GM19043 (cell line): Measurements from ENCODE around the gene FN1.

Source experiments
- ATAC-seq: cut with Tn5 transposase; IDR thresholded peaks from one replicate; pipeline ENCODE4 v1.9.1; 2021; ENCODE audit warnings: low read depth; ENCODE audit not compliant: unreplicated experiment

Gene FN1

DNA sequence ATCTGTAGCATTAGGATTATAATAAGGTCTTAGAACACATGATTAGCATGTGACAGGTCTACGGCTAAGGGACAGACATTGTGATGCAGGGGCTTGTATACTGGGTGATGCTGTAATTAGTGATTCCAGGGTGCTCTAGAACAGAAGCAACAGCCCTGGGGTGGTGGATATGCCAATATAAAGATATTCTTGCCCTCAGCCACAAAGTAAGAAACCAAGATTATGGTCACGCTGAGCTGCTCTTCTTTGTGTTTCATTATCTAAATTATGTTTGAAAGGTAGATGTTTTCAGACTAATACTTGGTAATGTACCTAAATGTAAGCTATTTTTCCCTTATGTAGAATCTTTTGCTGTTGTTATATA is 45.3 kb downstream of the FN1 start:
- no peak for ATAC-seq

DNA sequence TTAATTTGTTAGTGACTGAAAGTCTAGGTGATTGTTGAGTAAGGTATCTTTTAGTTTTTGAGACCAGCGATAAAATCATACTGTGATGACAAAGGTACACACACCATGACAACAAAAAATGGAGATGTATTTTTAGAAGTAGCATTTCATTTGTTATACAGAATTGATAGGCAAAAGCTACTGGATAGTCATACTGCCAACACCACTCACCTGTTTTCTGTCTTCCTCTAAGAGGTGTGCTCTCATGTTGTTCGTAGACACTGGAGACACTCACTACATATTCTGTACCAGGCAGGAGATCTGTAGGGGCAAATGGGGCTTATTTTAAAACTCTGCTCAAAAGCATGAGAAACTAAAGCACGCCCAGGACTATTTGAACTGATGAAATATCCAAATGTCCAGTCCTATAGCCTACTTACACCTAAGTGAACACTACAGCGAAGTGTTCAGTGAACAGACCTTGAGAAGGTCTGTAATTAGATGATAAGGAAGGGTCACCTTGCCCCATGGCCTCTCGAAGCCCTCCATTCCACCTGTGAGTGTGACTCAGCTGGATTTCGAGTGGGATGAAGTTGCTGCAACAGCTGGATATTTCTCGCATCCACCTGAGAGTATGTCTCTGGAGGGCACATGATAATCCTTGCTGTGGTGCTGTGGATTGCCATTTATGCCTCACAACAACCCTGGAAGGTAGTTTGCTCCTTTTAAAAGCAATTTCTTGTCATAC is 47.7 kb downstream of the FN1 start:
- ATAC-seq: no peak

DNA sequence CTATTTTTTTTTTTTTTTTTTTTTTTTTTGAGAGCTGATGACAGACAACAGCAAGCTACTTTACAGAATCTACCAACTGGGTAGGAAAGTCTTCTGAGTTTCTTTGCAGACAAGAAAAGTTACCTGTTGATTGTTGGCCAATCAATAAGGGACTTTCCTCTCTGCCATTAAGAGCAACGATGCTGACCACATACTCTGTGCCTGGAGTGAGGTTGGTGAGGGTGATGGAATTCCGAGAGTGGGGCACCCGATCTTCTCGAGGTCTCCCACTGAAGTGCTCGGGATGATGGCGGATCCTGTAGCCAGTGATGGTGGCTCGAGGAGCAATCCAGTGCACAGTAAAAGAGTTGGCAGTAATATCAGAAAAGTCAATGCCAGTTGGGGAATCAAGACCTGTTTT is 49.3 kb downstream of the FN1 start:
- no peak for ATAC-seq

DNA sequence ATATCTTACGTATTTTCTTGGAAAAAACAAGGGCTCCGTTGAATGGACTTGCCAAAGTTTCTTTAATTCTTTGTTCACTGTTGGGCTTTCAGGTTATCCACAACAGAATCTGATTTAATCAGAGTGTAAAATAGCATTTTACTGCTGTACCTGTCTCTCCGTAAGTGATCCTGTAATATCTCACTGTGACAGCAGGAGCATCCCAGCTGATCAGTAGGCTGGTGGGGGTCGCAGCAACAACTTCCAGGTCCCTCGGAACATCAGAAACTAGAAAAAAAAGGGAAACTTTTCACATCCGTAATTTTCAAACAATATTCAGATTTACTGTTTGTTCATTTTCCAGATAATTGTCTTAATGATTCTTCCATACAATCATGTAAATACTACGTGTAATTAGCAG is 51.2 kb downstream of the FN1 start:
- ATAC-seq: no peak

DNA sequence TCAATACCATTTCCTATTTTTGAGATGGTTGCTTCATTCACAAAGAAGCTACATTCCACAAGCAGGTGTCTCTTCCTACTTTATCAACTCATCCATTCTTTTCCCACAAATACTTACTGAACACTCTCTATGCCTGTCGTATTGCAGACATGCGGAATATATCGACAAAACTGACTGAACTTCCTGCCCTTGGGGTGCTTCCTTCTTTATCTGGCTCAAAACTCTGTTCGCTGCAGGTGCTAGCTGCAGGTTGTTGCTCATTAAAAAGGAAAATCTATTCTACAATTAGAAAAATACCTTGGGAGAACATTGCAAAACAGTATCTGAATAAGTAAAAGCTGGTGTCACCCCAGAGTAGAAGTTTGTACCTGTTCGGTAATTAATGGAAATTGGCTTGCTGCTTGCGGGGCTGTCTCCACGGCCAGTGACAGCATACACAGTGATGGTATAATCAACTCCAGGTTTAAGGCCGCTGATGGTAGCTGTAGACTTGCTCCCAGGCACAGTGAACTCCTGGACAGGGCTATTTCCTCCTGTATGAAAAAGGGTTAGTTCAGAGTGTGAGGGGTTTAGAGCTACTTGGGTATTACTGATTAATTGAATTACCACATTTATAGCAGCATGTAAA is 52.1 kb downstream of the FN1 start:
- no peak for ATAC-seq

DNA sequence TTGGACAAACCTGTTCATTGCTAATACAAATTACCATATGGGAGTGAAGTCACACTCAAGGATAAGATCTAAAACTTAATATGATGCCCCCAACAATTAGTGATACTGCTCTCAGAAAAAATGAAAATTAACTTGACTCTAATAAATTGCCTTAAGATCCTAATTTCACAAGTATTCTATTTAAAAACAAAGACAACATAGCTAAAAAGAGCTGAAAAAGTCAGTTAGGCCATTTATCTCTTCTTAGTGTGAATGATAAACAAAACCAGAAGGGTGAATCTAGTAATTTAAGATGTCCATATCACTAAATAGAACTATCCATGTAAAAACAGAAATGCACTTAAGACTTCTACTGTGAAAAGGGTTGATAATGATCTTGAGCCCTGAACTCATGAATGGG is 53.4 kb downstream of the FN1 start:
- no peak for ATAC-seq

DNA sequence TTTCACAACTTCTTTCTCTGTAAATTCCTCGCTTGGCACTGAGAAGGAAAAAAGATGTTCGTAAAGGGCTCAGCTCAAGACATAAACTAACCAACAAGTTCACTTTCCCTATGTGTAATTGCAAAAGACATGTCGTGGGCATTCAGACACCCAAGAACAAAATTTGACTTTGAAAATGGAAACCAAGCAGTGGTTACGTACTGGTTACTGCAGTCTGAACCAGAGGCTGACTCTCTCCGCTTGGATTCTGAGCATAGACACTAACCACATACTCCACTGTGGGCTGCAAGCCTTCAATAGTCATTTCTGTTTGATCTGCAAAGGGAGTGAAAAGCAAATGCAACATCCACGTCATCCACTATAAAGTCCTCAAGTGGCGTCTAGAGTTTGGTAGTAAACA is 53.9 kb downstream of the FN1 start:
- ATAC-seq: no peak

DNA sequence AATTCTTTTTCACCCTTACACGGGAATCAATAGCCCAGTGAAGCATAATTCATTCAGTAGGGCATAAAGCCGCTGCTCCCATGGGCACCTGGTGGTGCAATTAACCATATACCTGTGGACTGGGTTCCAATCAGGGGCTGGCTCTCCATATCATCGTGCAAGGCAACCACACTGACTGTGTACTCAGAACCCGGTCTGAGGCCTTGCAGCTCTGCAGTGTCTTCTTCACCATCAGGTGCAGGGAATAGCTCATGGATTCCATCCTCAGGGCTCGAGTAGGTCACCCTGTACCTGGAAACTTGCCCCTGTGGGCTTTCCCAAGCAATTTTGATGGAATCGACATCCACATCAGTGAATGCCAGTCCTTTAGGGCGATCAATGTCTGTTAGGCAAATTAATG is 55.2 kb downstream of the FN1 start:
- ATAC-seq: no peak

DNA sequence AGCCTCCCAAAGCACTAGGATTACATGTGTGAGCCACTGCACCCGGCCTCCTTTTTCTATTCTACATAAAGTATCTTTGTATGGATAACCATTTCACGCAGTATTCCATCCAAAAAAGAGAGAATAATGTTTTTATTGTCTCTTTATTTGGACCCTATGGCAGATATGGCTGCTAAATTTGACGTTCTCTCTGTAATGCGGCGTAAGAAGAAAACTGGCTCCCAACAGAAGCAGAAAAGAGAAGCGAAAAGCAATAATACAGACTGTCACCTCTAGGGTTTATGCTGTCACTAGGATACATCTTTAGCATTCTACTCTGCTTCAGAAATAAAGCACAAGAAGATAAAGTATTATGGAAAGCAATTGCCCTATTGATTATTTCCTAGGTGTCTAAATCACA is 55.9 kb downstream of the FN1 start:
- no peak for ATAC-seq

DNA sequence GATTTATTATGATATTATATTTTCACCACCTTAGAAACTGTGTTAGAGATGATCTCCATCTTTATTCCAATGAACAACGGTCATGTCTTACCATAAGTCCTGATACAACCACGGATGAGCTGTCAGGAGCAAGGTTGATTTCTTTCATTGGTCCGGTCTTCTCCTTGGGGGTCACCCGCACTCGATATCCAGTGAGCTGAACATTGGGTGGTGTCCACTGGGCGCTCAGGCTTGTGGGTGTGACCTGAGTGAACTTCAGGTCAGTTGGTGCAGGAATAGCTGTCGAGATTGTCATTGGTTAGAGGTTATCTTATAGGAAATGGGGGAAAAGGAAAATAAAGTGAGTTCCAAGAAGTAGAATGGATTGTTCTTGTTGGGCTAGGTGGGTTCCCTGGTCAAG is 56.8 kb downstream of the FN1 start:
- no peak for ATAC-seq

DNA sequence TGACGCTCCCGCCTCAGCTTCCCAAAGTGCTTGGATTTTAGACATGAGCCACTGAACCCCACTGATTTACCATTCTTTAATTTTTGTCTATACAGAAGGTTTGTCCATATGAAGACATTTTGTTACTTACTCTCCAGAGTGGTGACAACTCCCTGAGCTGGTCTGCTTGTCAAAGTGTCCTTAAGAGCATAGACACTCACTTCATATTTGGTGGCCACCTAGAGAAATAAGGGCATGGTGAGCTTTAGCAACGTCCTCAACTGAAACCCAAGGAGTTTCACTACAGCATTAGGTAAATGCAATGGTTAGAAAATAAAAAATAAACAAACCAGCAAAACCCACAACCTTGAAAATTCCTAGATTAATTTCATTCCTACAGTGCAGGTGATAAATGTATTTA is 57.8 kb downstream of the FN1 start:
- no peak for ATAC-seq

DNA sequence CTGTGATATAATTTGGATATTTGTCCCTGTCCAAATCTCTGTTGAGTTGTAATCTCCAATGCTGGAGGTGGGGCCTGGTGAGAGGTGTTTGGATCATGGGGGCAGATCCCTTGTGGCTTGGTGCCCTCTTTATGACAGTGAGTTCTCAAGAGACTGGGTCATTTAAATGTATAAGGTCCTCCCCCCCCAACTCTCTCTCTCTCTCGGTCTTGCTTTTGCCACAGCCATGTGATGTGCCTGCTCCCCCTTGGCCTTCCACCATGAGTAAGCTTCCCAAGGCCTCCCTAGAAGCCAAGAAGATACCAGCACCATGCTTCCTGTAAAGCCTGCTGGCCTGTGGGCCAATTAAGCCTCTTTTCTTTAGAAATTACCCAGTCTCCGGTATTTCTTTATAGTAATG is 58.6 kb downstream of the FN1 start:
- no peak for ATAC-seq

DNA sequence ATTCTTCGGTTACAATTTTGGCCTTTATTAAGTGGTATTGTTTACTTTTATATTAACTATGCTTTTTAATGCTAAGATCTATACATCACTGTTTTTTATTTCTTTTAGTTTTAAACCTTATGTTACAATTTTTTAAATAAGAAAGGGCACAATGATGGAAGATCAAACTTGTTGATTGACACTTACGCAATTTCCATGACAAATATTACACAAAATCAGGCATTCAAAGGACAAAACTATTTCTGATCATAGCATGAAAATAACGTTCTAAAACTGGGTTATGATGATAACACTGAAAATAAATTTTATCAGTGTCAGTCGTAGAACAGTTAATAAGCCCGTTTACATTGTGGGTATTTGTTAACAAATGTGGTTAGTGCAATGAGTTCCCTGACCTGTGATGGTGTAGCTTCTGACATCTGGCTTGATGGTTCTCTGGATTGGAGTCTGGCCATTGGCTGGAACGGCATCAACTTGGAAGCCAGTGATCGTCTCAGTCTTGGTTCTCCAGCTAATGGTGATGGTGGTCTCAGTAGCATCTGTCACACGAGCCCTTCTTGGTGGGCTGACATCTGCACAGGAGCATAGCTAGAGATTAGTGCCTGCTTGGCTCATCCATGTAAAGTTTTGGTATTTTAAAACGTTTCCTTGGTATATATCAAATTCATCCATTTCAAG is 59.6 kb downstream of the FN1 start:
- no peak for ATAC-seq

DNA sequence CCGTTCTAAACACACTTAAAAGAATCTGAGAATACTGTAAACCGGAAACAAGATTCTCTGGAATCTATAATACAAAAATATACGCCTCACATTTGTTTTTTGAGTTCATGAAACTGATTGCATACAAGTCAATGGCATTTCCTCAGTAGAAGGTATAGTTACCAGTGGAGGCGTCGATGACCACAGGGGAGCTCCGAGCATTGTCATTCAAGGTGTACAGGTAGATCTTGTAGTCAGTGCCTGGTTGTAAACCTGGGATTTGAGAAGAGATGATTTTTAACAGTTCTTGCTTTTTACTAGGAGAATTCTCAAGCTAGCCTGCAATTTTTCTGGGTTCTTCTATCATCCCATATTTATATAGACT is 60.4 kb downstream of the FN1 start:
- ATAC-seq: no peak

DNA sequence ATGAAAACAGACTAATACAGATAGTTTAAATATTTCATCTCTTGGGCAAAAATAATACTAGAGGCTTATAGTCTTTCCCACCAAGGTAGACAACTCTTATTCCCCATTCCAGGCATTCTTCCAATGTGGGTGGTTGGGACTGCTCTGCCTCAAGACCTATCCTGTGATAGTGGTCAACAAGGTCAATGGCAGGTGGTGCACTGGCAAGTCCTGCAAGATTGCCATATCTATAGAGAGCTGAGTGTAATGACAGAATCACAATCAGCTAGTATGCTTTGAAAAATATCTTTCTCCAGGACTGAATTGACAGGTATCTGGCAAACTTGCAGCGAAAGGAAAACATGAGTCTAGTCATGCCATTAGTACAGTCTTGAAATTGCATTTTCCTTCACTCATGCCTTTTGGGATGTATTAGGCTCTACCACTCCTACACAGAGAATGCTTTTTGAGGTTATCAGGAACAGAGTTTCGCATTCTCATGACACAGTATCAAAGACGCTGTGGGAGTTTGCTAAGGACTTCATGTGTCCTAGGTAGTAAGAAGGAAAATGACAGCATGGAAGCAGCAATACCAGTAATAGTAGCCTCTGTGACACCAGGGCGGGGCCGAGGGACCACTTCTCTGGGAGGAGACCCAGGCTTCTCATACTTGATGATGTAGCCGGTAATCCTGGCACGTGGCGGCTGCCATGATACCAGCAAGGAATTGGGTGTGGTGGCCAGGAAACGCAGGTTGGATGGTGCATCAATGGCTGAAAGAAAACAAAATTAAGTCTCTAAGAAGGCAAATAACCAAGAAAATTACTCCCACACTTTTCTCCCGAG is 61.0 kb downstream of the FN1 start:
- no peak for ATAC-seq

DNA sequence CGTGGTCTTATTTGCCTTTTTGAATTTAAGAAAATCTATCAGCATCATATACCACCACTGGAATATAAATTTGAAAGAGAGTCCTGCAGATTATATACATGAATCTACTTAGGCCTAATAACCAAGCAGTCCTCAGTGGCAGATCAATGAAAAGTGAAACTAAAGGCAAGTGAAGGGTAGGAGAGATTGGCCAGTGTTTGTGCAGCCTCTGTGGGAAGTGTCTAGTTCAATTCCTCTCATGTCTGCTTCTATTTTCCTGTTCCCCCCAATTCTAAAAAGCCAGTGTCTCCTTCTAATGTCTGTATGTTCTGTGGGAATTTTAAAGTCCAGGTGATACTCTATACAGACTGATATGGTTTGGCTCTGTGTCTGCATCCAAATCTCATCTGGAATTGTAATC is 61.9 kb downstream of the FN1 start:
- no peak for ATAC-seq

DNA sequence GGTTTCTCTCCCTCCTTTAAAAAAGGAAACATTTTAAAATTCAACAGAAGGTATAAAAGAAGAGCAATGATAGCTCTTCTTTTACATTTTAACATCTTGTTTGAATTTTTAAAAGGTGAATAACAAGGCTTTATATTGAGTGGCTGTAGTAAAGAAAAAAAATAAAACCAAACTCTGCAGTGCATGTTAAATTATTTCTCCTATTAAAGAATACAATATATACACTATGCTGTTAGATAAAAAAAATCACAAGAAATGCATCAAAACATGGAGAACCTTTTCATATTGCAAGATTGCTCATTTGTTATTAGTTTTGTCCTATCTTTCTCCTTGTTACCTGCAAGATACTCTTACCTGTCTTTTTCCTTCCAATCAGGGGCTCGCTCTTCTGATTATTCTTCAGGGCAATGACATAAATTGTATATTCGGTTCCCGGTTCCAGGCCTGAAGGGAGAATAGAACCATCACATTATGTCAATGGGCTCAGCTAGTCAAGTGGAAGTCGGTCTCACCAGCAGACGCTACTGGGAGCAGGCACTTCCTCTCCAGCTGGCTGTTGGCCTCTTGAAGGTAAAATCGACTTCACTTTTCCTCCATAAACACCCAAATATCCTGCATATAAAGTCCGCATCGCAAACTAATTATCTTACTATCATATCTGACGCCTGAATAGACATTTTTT is 62.8 kb downstream of the FN1 start:
- no peak for ATAC-seq

DNA sequence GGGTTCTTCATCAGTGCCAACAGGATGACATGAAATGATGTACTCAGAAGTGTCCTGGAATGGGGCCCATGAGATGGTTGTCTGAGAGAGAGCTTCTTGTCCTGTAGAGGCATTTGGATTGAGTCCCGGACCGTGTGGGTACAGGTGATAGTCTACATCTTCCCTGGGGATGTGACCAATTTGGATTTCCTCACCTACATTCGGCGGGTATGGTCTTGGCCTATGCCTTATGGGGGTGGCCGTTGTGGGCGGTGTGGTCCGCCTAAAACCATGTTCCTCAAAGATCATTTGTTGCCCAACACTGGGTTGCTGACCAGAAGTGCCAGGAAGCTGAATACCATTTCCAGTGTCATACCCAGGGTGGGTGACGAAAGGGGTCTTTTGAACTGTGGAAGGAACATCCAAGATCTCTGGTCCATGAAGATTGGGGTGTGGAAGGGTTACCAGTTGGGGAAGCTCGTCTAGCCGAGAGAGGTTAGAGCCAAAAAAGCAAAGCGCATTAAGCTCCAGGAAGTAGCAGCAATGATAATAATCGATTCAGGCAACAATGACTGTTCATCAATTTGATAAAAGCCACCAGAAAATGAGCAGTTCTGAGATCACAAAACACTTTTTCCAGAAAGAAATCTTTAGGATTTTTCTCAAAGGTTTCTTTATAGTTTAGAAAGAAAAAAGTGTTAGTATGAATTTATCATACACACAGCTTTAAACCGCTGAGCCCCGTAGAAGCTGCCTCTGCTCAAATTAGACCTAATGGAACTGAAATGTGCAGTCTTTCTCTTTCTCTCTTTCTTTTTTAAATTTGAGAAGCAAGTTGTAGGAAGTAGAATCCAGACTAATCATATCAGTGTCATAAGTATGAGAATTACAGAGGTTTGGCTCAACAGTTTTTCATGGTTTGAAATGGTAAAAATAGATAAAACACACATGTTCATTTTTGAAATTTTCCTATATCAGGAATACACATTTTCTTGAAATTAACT is 63.7 kb downstream of the FN1 start:
- ATAC-seq: no peak

DNA sequence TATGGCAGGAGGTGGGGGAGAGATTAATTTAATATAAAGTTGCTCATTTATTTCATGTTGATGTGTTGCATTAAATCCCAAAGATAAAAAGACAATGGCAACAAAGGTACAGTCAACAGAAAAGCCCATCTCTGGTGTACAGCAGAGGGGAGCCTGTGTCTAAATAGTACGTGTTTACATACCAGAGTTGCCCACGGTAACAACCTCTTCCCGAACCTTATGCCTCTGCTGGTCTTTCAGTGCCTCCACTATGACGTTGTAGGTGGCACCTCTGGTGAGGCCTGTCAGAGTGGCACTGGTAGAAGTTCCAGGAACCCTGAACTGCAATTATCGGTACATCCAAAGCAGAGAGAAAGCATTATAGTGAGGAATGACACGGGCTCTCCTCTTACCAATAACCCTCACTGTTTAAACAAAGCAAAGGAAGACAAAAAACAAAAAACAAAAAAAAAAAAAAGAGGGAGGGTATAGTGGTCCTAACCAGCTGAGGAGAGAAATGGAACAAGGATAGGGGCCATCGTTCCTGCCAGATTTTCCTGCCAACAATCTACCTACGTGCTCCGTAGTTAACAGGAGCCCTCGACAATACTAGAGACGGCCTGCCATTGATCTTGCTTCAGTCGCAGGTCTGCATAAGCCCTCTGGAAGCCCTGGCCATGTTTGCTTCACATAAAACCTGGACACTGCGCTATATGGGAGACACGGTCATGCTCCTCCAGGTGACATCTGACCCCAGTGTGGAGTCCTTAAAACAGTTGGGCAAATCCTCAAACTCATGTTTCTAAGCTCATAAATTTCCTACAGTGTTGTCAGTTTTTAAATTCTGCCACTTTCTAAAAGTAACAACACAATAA is 65.5 kb downstream of the FN1 start:
- ATAC-seq: no peak
